NCI-H2081 (cell line): ENCODE measurements around the gene SLC9A3.
"Not testable (repeated sequence)": the region's sequence is repeated elsewhere in the genome, so short reads cannot be mapped to it uniquely, and the experiment has no call there.

ENCODE experiments used
- DNase-seq, 2 experiments: peaks; one replicate each; lab custom pipeline; 2025; lab: John Stamatoyannopoulos, UW

Gene SLC9A3

DNA sequence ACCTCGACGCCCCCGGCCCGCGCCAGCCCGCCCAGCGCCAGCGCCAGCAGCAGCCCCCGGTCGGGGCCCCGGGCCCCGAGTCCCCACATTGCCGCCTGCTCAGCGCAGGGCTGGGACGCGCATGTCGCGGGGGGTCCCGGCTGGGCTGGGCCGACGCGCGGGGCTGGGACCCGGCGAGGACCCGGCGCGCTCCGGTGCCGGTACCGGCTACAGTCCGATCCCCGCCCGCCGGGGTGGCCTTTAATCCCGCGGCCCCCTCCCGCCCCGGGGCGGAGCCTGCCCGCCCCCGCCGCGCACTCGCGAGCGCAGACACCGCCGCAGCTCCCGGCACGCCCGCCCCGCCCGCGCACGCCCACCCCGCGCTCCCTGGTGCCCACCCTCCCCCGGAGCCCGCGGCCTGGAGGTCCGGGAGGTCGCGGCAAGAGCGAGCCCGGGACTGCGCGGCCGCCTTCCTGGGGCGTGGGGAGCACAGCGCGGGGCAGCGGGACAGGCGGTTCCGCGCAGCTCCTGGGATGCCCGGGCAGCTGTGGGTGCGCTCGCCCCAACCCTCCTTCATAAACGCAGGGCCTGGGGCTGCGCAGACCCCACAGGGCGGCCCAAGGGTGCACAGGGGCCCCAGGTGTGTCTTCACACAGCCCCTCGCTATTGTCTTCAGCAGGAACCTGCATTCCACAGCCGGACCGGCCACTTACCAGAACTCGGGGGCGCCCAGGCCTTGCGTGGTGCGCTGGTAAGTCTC is at the start of gene SLC9A3:
Gene SLC9A3 (minus strand): TSS at position 216 of the 739 bp plus-strand sequence.
- DNase-seq = no peak

DNA sequence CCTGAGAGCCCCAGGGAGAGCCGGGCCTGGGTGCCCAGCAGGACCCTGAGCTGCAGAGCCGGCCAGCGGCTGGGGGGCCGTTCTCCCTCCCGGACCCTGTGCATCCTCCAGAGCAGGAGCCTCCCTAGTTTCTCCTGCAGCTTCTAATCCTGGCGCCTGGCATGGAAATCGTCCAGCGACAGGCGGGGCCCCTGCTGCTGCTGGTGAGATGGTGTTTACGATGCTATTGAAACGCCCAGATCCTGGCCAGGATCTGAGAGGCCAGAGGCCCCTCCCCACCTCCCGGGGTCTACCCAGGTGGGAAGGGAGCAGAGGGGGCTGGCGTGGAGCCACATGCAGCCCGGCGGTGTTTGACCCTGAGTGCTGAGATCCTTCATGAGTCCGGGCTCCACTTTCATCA is 49.7 kb upstream of the SLC9A3 start:
- peak; percentile 47 to 74 for DNase-seq

DNA sequence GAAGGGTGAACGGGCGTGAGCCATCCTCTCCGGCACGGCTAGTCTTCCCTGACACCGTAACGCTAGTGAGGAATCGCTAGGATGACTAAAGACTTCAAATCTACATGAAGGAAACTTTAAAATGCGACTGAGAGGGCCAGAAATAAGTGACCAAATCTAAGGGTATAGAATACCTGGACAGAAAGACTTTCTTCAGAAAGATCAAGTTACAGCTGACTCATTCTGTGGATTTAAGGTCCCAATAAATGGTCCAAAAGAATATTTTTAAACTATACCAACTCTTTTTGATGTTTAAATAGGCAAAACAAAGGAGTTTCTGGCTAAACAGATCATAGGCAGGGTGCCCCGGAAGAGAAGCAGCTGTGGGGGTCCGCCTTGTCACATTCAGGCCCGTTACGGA is 49.0 kb upstream of the SLC9A3 start:
- DNase-seq = no peak

DNA sequence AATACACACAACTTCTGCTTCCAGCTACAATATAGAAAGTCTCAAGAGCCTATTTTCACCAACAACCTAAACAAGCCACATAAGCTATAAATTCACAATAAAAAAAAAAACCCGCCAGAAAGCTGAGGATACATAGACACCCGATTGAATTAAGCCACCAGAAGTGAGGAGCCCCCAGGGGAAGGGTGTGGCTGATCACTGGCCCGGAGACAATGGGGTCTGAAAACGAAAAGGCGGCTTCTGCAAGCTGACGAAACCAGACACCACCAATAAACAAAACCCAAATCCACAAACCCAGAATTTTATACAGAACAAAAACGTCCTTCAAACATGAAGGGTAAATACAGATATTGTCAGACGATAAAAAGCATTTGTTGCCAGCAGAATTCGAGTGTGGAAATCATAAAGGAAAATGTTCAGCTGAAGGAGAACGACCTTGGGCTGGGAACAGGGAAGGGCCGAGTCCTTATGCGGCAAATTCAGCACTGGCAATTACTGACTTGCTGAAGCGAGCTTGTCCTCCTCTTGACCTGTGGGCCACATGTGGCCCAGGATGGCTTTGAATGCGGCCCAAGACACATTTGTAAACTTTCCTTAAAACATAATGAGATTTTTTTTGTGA is 48.3 kb upstream of the SLC9A3 start:
- DNase-seq = peak; percentile 74 to 81

DNA sequence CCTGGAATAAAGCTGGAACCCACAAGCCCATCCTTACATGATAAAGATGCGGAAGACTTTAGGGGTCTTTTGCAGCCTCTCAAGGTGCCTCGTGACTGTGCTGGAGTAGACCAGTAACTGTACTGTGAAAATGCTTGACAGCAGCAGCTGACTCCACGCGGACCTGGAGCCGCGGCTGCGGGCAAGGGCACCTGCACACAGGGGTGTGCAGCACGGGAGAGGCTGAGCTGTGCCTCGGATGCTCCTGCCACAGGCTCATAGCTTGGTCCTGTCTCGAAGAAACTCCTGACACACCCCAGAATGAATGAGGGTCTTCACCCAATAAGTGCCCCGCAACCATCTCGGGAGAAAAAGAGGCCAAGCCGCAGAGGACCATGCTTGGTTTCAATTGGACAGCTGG is 47.5 kb upstream of the SLC9A3 start:
- DNase-seq = no peak

DNA sequence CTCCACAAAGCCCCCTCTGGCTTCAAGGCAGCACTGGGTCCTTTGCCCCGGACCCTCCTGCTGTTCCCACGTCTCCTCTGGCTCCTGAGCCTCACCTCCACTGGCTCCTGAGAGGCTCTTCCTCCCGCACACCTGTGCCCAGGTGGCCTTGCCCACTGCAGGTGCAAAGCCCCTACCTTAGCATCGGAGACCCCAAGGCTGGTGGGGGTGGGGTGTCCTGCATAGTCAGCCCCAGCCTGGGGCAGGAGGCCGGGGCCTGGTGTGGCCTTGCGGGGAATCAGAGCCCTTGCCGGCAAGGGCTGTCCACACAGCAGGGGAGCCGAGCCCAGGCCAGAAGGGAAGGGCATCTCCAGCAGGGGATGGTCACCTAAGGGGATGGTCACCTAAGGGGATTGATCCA is 46.6 kb upstream of the SLC9A3 start:
- no peak for DNase-seq

DNA sequence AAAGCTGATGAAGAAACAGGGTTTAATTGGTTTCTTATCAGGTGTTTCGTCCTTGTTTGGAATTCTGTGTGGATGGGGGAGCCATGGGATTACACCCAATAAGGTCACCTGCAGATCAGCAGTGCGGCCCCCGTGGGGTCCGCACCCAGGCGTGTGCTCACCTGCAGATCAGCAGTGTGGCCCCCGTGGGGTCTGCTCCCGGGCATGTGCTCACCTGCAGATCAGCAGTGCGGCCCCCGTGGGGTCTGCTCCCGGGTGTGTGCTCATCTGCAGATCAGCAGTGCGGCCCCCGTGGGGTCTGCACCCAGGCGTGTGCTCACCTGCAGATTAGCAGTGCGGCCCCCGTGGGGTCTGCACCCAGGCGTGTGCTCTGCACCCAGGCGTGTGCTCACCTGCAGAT is 46.2 kb upstream of the SLC9A3 start:
- DNase-seq = no peak

DNA sequence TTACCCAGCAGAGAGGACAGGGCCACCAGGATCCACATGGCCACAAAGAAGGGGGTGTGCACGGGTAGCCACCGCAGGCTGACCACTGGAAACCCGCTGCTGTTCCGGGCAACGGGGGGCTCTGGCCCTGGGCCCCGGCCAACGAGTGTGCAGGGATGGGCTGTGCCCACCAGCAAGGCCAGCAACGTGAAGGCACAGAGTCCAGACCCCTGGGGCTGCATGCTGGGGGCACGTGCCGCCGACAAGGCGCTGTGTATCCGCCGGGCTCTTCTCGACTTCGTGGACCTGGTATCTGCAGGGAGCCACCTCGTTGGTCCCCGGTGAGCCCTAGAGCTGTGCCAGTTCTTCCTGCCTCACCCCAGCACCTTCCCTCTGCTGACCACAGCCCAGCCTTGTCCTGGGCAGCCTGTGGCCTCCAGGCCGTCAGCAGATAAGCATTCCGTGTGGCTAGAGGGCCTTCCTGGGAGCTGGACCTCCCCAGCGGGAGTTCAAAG is 45.7 kb upstream of the SLC9A3 start:
- no peak for DNase-seq

DNA sequence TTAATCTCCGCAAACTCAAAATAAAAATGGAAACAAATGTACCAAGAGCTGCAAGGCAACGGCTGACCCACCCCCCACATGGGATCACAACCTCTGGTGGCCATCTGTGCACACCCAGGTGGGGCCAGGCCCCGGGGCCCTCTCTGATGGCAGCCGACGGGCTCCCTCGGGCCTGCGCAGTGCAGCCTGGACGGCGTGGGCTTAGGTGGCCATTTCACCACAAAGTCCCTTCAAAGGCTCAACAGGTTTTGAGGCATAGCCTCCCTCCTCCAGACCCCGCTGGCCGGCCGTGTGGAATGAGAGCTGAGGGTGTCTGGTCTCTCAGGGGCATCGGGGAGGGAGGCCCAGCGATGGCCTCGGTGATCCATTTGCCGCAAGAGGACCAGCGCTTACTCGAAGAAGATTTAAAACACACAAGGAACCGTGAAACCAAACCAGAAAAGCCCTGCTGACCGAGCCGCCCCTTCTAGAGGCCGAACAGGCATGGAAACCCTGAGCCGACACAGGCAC is 45.2 kb upstream of the SLC9A3 start:
- no peak for DNase-seq

DNA sequence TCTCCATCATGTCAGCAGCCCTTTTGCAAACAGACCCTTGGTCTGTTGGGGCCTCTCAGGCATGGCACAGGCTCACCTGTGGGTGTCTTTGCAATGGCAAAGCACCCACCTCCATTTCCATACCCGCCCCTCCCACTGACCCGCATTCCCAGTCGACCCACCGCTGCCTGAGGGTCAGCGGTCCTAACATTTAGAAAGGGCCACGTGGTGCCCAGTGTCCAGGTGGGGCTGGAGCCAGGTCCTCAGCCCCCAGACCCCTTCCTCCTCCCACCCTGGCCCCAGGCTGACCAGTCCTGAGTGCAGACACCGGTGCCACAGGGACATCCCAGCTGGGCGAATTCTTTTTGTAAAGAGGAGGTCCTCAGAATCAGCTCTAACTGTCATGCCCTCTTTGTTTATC is 44.6 kb upstream of the SLC9A3 start:
- DNase-seq = no peak

DNA sequence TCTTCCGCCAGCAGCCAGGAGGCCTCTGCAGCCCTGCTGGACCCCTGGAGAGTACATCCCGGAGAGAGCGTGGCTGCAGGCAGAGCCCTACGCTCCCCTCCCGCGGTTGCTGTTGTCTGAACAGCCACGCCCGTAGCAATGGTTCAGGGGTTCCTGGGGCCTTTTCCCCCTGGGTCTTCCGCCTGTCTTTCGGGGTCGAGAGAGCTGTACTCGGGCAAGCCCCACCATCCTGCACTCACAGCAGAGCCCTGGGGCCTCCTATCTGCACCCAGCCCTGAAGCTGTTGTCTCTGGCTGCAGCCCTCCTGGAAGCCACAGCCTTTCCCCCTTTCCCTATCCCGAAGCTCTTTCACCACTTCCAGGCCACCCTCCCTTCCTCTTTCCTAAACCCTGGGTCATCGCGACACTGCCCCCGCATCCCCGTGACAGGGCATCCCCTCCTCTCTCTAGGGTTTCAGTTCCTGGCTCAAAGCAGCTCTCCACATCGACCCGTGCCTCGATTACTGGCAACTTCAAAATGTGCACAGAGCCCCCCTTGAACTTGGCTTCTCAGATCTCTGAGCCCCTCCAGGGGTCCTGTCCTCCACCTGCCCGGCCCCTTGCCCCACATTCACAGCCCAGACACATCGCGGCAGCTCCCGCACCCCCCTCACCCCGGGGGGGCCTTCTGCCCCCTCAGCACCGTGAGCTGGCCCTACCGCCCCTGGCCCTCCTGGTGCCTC is 44.0 kb upstream of the SLC9A3 start:
- no peak for DNase-seq

DNA sequence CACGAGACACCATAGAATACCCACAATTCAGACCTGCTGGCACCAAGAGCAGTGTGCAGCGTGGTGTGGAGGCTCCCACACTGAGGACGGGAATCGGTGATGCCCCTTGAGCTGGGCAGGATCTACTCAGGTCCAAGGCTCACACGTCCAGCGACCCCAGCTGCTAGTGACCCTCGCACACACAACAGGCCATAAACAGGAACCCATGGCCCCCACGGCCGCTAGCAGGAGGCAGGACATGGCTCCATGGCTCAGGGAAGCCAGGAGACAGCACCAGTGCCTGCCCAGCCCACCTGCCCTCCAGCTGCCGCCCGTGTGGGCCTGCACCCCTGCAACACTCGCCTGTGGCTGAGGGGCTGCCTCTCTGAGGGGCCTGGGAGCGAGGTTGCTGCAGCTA is 43.4 kb upstream of the SLC9A3 start:
- DNase-seq = no peak

DNA sequence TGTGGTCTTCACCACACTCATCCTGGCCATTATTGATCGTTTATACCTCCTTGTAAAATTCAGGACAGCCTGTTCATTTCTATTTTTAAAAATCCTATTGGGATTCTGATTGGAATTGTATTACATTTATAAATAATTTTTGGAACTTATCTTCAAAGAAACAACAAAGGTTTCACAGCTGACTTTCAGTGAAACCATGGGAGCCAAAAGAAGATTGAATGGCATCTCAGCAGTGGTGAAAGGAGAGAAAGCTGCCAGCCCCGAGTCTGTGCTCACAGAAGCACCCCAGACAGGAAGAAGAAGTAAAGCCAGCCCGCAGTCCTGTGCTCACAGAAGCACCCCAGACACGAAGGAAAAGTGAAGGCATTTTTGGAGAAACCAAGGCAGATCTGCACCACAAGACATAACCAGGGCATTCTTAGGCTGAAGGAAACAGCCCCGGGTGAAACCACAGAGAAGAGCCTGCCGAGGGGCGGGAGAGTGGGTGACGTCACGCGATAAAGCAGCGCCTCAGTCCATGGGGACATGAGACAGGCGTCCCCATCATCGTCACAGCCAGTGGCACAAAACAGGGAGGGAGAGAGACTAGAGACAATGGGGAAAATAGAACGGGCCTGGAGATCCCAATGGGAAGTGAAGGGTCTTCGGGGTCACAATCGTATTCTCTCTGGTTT is 42.5 kb upstream of the SLC9A3 start:
- DNase-seq = no peak

DNA sequence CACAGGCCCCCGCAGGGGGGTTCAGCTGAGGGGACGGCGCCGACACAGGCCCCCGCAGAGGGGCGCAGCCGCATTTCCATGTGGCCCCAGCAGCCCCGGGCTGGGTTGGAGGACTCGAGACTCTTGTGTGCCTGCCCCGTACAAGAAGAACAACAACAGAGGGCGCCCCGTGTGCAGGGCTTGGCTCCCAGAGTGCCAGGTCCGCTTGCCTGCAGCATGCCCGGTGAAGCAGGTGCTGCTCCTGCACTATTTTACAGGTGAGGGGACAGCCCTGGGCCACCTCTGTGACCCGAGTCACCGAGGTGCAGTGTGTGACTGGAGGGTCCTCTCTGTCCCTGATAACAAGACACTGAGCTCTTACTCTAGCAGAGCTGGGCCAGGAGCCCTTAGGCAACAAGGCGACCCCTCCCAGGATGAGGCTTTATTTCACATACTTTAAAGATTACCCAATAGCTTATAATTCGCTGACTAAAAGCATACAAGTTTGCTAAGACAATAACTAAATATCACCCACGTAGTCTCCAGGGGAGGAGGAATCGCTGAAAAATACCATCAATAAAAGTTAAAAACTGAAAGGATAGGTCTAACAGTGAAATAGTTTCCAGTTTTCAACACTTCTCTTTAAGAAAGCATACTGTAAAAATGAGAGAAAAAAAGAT is 41.7 kb upstream of the SLC9A3 start:
- DNase-seq = no peak

DNA sequence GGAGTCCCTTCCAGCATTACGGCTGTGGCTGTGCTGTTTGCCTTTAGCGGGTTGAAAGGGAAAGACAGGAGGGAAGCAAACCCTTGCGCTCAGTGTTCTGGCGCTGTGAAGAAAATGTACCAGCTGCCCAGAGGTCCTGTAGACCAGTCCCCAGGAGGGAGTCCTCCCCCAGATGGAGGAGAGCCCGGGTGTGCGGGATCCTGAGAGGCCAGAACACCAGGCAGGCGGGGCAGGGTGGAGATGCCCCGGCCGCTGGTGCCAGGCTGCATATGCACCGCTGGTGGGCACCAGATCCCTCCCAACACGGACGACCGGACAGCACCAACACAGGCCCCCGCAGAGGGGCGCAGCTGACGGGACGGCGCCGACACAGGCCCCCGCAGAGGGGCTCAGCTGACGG is 37.2 kb upstream of the SLC9A3 start:
- DNase-seq = no peak

DNA sequence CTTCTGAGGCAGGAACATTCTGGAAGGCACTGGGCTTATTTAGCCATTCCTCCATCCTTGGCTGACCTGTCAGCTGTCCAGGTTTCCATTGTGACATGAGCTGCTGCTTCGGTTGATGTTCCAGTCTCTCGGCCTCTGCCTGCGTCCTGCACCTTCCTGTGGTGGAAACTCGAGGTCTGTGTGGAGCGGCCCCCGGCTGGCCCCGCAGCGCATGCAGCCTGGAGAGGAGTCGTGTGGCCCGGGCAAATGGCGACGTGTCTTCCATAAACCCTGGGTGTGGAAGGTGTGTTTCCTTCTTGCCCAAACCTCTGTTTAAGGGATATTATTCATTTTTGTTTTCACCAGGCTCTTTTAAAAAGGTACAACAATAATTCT is 36.5 kb upstream of the SLC9A3 start:
- DNase-seq = no peak

DNA sequence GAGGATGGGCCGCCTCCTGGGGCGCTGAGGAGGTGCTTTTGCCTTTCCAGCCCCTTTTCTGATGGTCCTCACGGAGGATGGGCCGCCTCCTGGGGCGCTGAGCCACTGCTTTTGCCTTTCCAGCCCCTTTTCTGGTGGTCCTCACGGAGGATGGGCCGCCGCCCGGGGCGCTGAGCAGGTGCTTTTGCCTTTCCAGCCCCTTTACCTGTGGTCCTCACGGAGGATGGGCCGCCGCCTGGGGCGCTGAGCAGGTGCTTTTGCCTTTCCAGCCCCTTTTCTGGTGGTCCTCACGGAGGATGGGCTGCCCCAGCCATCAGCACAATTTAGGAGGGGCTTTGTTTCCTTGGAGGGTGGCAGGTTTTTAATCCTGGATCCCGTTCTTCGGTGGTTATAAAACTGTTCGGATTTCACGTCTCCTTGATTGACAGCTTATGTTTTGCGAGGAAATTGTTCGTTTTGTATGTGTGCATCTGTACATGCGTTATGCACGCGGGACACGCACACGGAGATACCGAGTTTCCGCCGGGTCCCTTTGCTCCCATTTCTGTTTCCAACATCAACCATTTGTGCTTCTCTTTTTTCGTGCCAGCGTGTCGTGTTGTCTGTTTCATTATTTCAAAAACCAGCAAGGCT is 34.7 kb upstream of the SLC9A3 start:
- no peak for DNase-seq

DNA sequence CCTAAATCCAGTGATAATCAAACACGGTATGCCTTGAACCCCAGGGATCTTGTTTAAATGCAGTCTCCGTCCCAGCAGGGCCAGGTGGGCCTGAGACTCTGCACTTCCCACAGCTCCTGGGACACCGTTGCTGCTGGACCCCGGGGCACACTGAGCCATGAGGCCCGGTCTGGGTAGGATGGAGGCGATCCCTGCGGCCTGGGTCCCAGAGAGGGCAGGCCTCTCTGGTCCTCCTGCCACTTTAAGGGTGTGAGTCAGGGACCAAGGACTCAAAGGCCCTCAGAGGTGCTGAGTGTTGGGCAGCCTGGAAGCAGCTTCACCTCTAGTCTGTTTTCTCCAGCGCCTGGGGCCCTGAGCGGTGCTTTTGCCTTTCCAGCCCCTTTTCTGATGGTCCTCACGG is 34.1 kb upstream of the SLC9A3 start:
- no peak for DNase-seq

DNA sequence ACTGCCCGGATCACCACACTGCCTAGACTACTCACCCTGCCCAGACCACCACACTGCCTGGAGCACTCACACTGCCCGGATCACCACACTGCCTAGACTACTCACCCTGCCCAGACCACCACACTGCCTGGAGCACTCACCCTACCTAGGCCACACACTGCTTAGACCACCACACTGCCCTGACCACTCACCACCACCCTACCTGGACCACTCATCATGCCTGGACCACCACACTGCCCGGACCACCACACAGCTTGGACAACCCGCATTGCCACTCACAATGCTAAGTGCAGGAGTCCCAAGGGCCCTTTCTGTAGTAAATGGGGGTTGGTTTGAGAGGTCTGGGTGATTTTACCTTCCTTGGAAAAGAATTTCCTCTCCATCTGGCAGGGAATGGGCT is 33.7 kb upstream of the SLC9A3 start:
- not testable (repeated sequence) for DNase-seq

DNA sequence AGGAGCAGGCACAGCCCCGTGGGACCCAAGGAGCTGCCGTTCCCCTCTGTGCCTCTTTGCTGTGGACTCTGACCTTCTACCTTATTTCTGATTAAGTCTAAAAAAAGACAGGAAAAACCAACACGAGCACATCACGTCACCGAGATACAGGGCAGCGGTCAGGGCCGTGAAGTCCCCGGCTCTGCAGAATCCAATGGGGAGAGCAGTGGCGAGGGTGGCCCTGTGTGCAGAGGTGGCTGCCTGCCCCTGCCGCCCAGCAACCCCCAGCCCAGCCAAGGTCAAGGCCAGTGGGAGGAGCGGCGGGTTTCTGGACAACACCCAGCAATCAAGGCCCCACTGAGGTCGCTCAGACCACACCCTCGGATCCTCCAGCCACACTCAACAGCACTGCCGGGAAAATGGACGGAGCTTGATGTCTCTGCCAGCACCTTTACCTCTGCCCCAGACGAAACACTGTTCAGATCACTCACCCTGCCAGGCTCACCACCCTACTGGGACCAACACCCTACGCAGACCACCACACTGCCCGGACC is 32.7 kb upstream of the SLC9A3 start:
- DNase-seq = no peak

DNA sequence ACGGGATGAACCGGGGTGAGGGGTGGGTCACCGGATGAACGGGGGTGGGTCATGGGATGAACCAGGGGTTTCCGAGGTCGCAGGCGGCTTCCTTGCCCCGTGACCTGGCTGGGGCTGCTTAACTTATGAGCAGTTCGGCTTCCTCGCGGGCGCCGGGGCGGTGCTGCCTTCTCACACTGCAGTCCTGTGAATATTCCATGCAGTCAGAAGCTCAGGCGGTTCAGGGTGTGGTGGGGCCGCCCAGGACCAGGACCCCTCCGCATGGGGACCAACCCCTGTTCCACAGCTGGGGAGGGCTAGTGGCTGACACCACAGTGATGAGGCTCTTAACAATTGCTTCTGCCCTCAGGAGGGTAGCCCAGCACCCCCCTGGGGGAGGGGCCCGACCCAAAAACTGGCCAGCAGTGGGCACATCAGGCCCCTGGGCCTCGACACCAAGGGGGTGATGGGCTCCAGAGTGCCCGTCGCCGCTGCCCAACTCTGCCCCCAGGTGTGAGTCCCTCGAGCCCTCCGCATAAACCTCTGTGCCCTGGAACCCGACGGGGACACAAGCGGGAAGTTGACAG is 30.9 kb upstream of the SLC9A3 start:
- no peak for DNase-seq
